Endothelial cell of umbilical vein (primary cell): ENCODE data around the gene DNAJA4. TPM values are rescaled to one million over a fixed set of nuclear protein-coding genes. Genes with fewer than 3 reads are reported as not detected.

ENCODE experiments used
- BruUV-seq: library from RNA; stranded (reverse); fragments of 400-500 nt; replicated peaks from 2 replicates; lab custom pipeline; 2021; lab: Mats Ljungman, UMichigan
- CTCF ChIA-PET: fragments of 300-600, 350-600 bp; sonication (Branson Sonifier 250); formaldehyde crosslinking; loops from one replicate; lab custom pipeline; 2021; ENCODE audit warnings: antibody characterized with exemption, inconsistent platforms; lab: Charles Lee
- POLR2A ChIA-PET: fragments of 300-600, 350-600 bp; sonication (Branson Sonifier 250); formaldehyde crosslinking; loops from one replicate; lab custom pipeline; 2021; ENCODE audit warnings: antibody characterized with exemption, inconsistent platforms; lab: Charles Lee
- DNase-seq: peaks from one replicate; pipeline ENCODE4 v3.0.0-alpha.2; 2011; ENCODE audit warnings: low read depth, low spot score
- FAIRE-seq: peaks from 2 replicates; lab custom pipeline; 2011; peaks lifted over from hg19 to GRCh38; lab: Jason Lieb, UNC
- H2AFZ ChIP-seq: 2 replicates; pipeline ENCODE4 v1.6.0; 2012; ENCODE audit warnings: low read depth, low read length, control low read depth, inconsistent platforms
- H3K27ac ChIP-seq: 2 replicates; pipeline ENCODE4 v1.5.1; 2011; ENCODE audit warnings: low read depth, mild to moderate bottlenecking, control low read depth, low read length, moderate library complexity; ENCODE audit not compliant: insufficient read depth
- H3K27me3 ChIP-seq, 2 experiments: 2 replicates each; pipeline versions ENCODE4 v1.6.0 to v1.6.1; 2011; ENCODE audit warnings: low read length in 2 of 2, mixed read lengths in 1 of 2; ENCODE audit not compliant: control insufficient read depth in 2 of 2, insufficient read depth in 2 of 2
- H3K36me3 ChIP-seq, 2 experiments: 2 replicates in 1 of 2; 3 replicates in 1 of 2; pipeline ENCODE4 v1.5.1; 2011; ENCODE audit warnings: low read length in 2 of 2, mild to moderate bottlenecking in 1 of 2, moderate library complexity in 1 of 2; ENCODE audit not compliant: control insufficient read depth in 2 of 2, insufficient read depth in 2 of 2; ENCODE audit errors: extremely low read depth in 1 of 2
- H3K4me1 ChIP-seq: 3 replicates; pipeline ENCODE4 v1.5.1; 2011; ENCODE audit warnings: mild to moderate bottlenecking, low read length; ENCODE audit not compliant: control insufficient read depth, insufficient read depth; ENCODE audit errors: extremely low read depth
- H3K4me2 ChIP-seq: 2 replicates; pipeline ENCODE4 v1.6.1; 2011; ENCODE audit warnings: low read length, control low read depth, mixed read lengths; ENCODE audit not compliant: insufficient read depth
- H3K4me3 ChIP-seq, 3 experiments: fragments of 200-600 bp in 1 of 3; sonication (generic), shearing (Covaris generic) in 1 of 3; replicated peaks in 1 of 3; 2 replicates each; pipeline ENCODE4 v1.5.1; 2011 to 2016; ENCODE audit warnings: control low read depth in 3 of 3, low read length in 3 of 3, mild to moderate bottlenecking in 2 of 3, inconsistent platforms in 1 of 3, low read depth in 1 of 3, moderate library complexity in 1 of 3; ENCODE audit not compliant: insufficient read depth in 1 of 3
- H3K79me2 ChIP-seq: 2 replicates; pipeline ENCODE4 v1.6.0; 2012; ENCODE audit warnings: low read length, inconsistent platforms; ENCODE audit not compliant: control insufficient read depth, insufficient read depth
- H3K9ac ChIP-seq: replicated peaks from 2 replicates; pipeline ENCODE3; 2011; ENCODE audit warnings: low read length, control low read depth; ENCODE audit not compliant: insufficient read depth; ENCODE audit errors: extremely low read depth
- H3K9me1 ChIP-seq: replicated peaks from 3 replicates; pipeline ENCODE4 v1.6.0; 2011; ENCODE audit warnings: mild to moderate bottlenecking, low read length; ENCODE audit not compliant: control insufficient read depth, insufficient read depth; ENCODE audit errors: extremely low read depth
- H3K9me3 ChIP-seq: replicated peaks from 2 replicates; pipeline ENCODE4 v1.5.1; 2012; ENCODE audit warnings: low read length, inconsistent platforms; ENCODE audit not compliant: control insufficient read depth, insufficient read depth
- H4K20me1 ChIP-seq: replicated peaks from 2 replicates; pipeline ENCODE3; 2011; ENCODE audit warnings: mild to moderate bottlenecking, low read length; ENCODE audit not compliant: control insufficient read depth, insufficient read depth; ENCODE audit errors: extremely low read depth
- CTCF ChIP-seq, 2 donors: IDR thresholded peaks; 1 replicate in 1 of 2; 2 replicates in 1 of 2; pipeline ENCODE4 v1.5.1; 2011; ENCODE audit warnings: low read length in 2 of 2, mild to moderate bottlenecking in 2 of 2, moderate library complexity in 2 of 2, control low read depth in 1 of 2, inconsistent platforms in 1 of 2, low read depth in 1 of 2; ENCODE audit not compliant: insufficient read depth in 1 of 2; ENCODE audit errors: extremely low read depth in 1 of 2
- EZH2 ChIP-seq: IDR thresholded peaks from 2 replicates; pipeline ENCODE4 v1.6.1; 2012; ENCODE audit warnings: borderline replicate concordance, low read depth, mild to moderate bottlenecking, moderate library complexity, low read length, inconsistent platforms; ENCODE audit not compliant: severe bottlenecking
- FOS ChIP-seq: IDR thresholded peaks from 2 replicates; pipeline ENCODE4 v1.6.1; 2011; ENCODE audit warnings: mild to moderate bottlenecking, low read length, moderate library complexity, borderline replicate concordance; ENCODE audit not compliant: insufficient read depth
- GATA2 ChIP-seq: IDR thresholded peaks from 2 replicates; pipeline ENCODE4 v1.7.0; 2011; ENCODE audit warnings: low read depth, mild to moderate bottlenecking, moderate library complexity, mixed read lengths, low read length; ENCODE audit not compliant: insufficient read length, insufficient read depth
- JUN ChIP-seq: IDR thresholded peaks from 2 replicates; pipeline ENCODE4 v1.6.1; 2011; ENCODE audit warnings: borderline replicate concordance, low read depth; ENCODE audit not compliant: insufficient read length, insufficient read depth
- MYC ChIP-seq: IDR thresholded peaks from one replicate; pipeline ENCODE4 v1.6.1; 2011; ENCODE audit warnings: mild to moderate bottlenecking, low read depth, low read length
- POLR2A ChIP-seq: IDR thresholded peaks from 2 replicates; pipeline ENCODE4 v1.6.1; 2012; ENCODE audit warnings: low read depth, mild to moderate bottlenecking, control low read depth, low read length
- dilution Hi-C: fragments of 300-500 bp; cut with MboI; formaldehyde crosslinking; loops from one replicate; pipeline ENCODE4 v1.15.0; 2019; ENCODE audit warnings: low sequenced_read_pairs; ENCODE audit not compliant: extremely low pct_ligation_motif_present
- intact Hi-C: fragments of 100-400 bp; cut with micrococcal nuclease; formaldehyde crosslinking; loops from one replicate; pipeline ENCODE4 v1.10.0; 2022
- polyA plus RNA-seq, 4 experiments: library from polyadenylated mRNA; depleted of rRNA in 3 of 4; stranded (reverse) in 3 of 4; unstranded in 1 of 4; fragments of >200 nt; gene quantifications; 2 replicates each; pipeline versions ENCODE4 v1.2.1 to v1.2.3, GENCODE V29; 2011 to 2012; ENCODE audit warnings: missing spikeins in 1 of 4
- total RNA-seq: library from RNA; stranded (reverse); gene quantifications from 2 replicates; pipeline ENCODE4 v1.2.3, GENCODE V29; 2021
- TF ChIP-seq, protein P1 (sequence below): IDR thresholded peaks from 2 replicates; pipeline ENCODE4 v1.6.1; 2011; ENCODE audit not compliant: insufficient read depth, insufficient read length

Gene DNAJA4
- total and polyA plus RNA-seq, 2 donors (not counting 3 experiments of a cell fraction or from before 2014, with no cell fraction given), result 17.3 to 21.3 TPM

DNA sequence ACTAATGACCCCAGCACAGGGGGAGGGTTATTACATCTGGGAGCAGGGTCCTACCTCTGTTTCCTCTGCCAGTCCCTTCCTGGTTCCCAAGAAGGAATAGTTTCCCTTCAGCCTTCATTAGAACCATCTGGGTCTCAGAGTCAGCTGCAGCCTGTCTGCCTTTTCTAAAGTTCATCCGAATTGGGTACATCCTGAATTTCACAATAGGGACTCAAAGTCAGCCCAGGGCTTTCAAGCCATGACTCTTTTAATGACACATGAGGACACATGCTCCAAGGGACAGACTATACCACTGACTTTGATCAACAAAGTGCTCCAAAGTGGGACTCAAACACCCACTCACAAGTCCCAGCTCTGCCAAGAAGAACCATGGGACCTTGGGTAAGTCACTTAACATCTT is 63.1 kb downstream of the DNAJA4 start:
- ChIA-PET CTCF (interaction anchor here (0.6 to 1.1 kb wide), 3 partner anchors 10 to 898 kb away, joined by 3 to 5 read pairs (median 3); no protein-coding TSS in a partner anchor), POLR2A (no interaction called here)
- Histone ChIP-seq H3K9me3 (no peaks in the 10 kb centered on the region), H4K20me1 (no peaks in the 10 kb centered on the region), H3K27me3 (no peaks in the 10 kb centered on the region), H3K27ac (no peak overlapping the region), H3K9me1 (no peaks in the 10 kb centered on the region), H3K9ac (no peak overlapping the region), H3K4me3 (no peak overlapping the region), H3K4me1 (peaks cover 18% of the 10 kb centered on the region), H3K4me2 (no peak overlapping the region), H3K79me2 (no peaks in the 10 kb centered on the region), H3K36me3 (no peaks in the 10 kb centered on the region), H2AFZ (no peak overlapping the region)
- BruUV-seq, result no TSS peak
- no peak for FAIRE-seq
- dilution Hi-C loops, result no loop called here
- TF ChIP-seq MYC (no peak), POLR2A (no peak), FOS (no peak), EZH2 (no peak), GATA2 (no peak), CTCF (IDR thresholded peaks at IDR 0.05; ENCODE audit: extremely low read depth in 1 of 2, insufficient read depth in 1 of 2, low read depth in 1 of 2, low read length in 2 of 2) (no peak), JUN (no peak)
- TF ChIP-seq, protein P1, sequence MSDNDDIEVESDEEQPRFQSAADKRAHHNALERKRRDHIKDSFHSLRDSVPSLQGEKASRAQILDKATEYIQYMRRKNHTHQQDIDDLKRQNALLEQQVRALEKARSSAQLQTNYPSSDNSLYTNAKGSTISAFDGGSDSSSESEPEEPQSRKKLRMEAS, result no peak
- intact Hi-C loops, result no loop called here
- DNase-seq, result no peak
